ENCODE data around the gene ACER3. TPM values are rescaled to one million over a fixed set of nuclear protein-coding genes. Genes with fewer than 3 reads are reported as not detected.

Gene ACER3
- total RNA-seq, 1 donor from 2014 or later, result 17.3 TPM

DNA sequence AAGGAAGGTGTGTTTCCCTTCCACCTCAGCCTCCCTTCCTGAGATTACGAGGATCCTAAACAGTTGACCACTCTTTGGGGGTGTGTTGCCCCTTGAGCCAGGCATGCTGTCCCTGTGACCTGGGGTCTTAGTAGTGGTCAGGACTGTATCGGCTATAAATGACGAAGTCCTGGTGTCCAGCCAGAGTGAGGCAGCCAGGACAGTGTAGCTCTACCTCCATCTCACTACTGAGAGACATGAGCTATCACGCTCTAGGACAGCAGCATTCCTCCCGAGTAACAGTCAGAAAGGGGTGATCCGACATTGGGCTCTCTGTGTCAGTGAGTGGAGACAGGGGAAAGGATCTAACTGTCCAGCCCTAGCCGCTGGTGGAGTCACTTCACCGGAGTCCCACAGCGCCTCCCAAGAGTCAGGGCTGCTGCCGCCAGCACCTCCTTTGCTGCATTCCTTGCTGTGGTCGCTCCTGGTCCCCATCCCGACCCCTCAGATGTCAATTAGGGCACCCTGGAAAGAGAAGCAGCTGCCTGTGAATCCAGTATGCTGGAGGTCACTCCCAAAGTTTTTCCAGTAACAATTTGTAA lies 170.2 kb downstream of the ACER3 start:
- TF ChIP-seq, protein P1, sequence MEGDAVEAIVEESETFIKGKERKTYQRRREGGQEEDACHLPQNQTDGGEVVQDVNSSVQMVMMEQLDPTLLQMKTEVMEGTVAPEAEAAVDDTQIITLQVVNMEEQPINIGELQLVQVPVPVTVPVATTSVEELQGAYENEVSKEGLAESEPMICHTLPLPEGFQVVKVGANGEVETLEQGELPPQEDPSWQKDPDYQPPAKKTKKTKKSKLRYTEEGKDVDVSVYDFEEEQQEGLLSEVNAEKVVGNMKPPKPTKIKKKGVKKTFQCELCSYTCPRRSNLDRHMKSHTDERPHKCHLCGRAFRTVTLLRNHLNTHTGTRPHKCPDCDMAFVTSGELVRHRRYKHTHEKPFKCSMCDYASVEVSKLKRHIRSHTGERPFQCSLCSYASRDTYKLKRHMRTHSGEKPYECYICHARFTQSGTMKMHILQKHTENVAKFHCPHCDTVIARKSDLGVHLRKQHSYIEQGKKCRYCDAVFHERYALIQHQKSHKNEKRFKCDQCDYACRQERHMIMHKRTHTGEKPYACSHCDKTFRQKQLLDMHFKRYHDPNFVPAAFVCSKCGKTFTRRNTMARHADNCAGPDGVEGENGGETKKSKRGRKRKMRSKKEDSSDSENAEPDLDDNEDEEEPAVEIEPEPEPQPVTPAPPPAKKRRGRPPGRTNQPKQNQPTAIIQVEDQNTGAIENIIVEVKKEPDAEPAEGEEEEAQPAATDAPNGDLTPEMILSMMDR (IDR thresholded peaks at IDR 0.05; ENCODE audit: unreplicated experiment), result no peak
- Mint-ChIP-seq H3K4me1 (ENCODE audit: unreplicated experiment) (peaks cover 5% of the 10 kb centered on the region), H3K36me3 (ENCODE audit: low read depth, unreplicated experiment) (no peaks in the 10 kb centered on the region), H3K27ac (ENCODE audit: unreplicated experiment) (no peak overlapping the region), H3K4me3 (ENCODE audit: unreplicated experiment) (no peak overlapping the region), H3K9me3 (ENCODE audit: unreplicated experiment) (no peaks in the 10 kb centered on the region), H3K27me3 (ENCODE audit: unreplicated experiment) (peaks cover 3% of the 10 kb centered on the region)
- no peak for DNase-seq (ENCODE audit: low spot score)

DNA sequence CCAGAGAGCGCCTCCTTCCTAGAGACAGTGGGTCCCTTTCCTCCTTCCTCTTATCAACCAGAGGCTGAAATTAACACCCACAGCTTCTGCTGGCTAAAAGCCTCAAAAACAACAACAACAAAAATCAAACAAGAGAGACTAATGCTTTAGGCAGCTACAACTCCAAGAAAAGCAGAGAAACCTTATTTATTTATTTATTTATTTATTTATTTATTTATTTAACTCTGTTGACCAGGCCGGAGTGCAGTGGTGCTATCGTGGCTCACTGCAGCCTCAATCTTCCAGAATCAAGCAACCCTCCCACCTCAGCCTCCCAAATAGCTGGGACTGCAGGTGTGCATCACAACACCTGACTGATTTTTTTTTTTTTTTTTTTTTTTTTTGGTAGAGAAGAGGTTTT lies 170.9 kb downstream of the ACER3 start:
- DNase-seq (ENCODE audit: low spot score), result no peak
- Mint-ChIP-seq H3K4me3 (ENCODE audit: unreplicated experiment) (no peak overlapping the region), H3K27ac (ENCODE audit: unreplicated experiment) (no peak overlapping the region), H3K4me1 (ENCODE audit: unreplicated experiment) (peaks cover 5% of the 10 kb centered on the region), H3K36me3 (ENCODE audit: low read depth, unreplicated experiment) (no peaks in the 10 kb centered on the region), H3K9me3 (ENCODE audit: unreplicated experiment) (no peaks in the 10 kb centered on the region), H3K27me3 (ENCODE audit: unreplicated experiment) (peaks cover 3% of the 10 kb centered on the region)
- TF ChIP-seq, protein P1 (IDR thresholded peaks at IDR 0.05; ENCODE audit: unreplicated experiment), result no peak

DNA sequence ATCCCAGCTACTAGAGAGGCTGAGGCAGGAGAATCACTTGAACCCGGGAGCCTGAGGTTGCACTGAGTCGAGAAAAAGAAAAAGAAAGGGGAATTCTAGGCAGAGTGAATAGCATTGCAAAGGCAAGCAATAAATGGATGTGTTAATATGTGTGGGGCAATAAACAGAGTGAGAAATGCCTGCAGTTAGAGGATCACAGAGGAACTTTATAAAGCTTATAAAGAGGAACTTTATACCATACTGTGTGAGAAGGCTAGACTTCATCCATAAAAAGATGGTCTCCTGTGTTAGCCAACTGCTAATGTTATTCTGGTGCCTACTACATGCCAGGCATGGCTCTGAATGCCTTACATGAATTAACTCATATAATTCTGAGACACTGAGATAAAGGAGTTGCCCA lies 174.3 kb downstream of the ACER3 start:
- Mint-ChIP-seq H3K27ac (ENCODE audit: unreplicated experiment) (no peak overlapping the region), H3K4me3 (ENCODE audit: unreplicated experiment) (no peak overlapping the region), H3K27me3 (ENCODE audit: unreplicated experiment) (peaks cover 14% of the 10 kb centered on the region), H3K36me3 (ENCODE audit: low read depth, unreplicated experiment) (peaks cover 9% of the 10 kb centered on the region), H3K9me3 (ENCODE audit: unreplicated experiment) (no peaks in the 10 kb centered on the region), H3K4me1 (ENCODE audit: unreplicated experiment) (peaks cover 12% of the 10 kb centered on the region)
- TF ChIP-seq, protein P1 (IDR thresholded peaks at IDR 0.05; ENCODE audit: unreplicated experiment), result no peak
- DNase-seq (ENCODE audit: low spot score), result no peak

DNA sequence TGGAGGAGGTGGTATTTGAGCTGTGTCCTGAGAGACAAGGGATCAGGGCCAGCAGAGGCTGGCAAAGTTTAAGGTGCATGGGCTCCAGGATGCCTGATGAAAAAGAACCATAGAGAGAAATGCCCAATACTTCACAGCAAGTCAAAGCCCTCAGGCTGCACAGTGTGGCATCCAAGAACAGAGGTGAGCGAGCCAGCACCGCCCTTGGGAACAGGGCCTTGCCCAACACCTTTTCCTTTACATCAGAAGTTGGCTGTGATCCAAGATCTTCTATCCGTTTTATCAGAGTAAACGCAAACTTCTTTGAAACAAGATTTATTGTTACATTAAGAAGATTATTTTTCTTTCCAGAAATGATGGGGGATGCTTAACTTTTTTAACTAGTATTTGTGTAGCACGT lies 174.9 kb downstream of the ACER3 start:
- DNase-seq (ENCODE audit: low spot score), result no peak
- no peak overlapping the region for H3K4me3 Mint-ChIP-seq (ENCODE audit: unreplicated experiment)
- peaks cover 12% of the 10 kb centered on the region for H3K4me1 Mint-ChIP-seq (ENCODE audit: unreplicated experiment)
- H3K27me3 Mint-ChIP-seq (ENCODE audit: unreplicated experiment), result peaks cover 15% of the 10 kb centered on the region
- H3K27ac Mint-ChIP-seq (ENCODE audit: unreplicated experiment), result no peak overlapping the region
- TF ChIP-seq, protein P1 (IDR thresholded peaks at IDR 0.05; ENCODE audit: unreplicated experiment), result no peak
- H3K36me3 Mint-ChIP-seq (ENCODE audit: low read depth, unreplicated experiment), result peaks cover 9% of the 10 kb centered on the region
- no peaks in the 10 kb centered on the region for H3K9me3 Mint-ChIP-seq (ENCODE audit: unreplicated experiment)

DNA sequence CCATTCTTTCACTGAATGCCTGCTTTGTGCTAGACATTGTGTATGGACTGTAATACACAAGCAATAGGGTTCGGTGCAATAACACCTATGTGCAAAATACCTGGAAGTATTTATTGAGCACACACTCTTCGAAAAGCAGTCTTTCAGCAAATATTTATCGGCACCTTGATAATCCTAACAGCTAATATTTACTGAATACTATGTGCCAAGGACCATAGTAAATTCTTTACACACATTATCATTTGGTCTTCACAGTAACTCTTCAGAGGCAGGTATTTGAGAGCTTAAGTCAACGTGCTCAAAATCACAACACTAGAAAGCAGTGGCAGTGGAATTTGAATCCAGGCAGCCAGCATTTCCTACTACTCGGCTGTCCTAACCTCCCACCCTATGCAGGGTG lies 175.7 kb downstream of the ACER3 start:
- Mint-ChIP-seq H3K27ac (ENCODE audit: unreplicated experiment) (no peak overlapping the region), H3K27me3 (ENCODE audit: unreplicated experiment) (peaks cover 18% of the 10 kb centered on the region), H3K4me3 (ENCODE audit: unreplicated experiment) (no peak overlapping the region), H3K9me3 (ENCODE audit: unreplicated experiment) (no peaks in the 10 kb centered on the region), H3K4me1 (ENCODE audit: unreplicated experiment) (peaks cover 12% of the 10 kb centered on the region), H3K36me3 (ENCODE audit: low read depth, unreplicated experiment) (peaks cover 9% of the 10 kb centered on the region)
- no peak for DNase-seq (ENCODE audit: low spot score)
- TF ChIP-seq, protein P1 (IDR thresholded peaks at IDR 0.05; ENCODE audit: unreplicated experiment), result no peak

Measured in endothelial cell (in vitro differentiated cells).